Neural cell (in vitro differentiated cells): ENCODE measurements around the gene CROCC2. TPM values are rescaled to one million over a fixed set of nuclear protein-coding genes. Genes with fewer than 3 reads are reported as not detected.

Experiments
- H2AFZ ChIP-seq: fragments of 200-600, 300-800 bp; sonication (generic), shearing (Covaris generic); 2 replicates; pipeline ENCODE4 v1.6.0; 2014; ENCODE audit warnings: low read depth, mild to moderate bottlenecking, antibody characterized with exemption, low read length, moderate library complexity
- H3F3A ChIP-seq: fragments of 200-600 bp; shearing (Covaris generic); 2 replicates; pipeline ENCODE4 v1.6.1; 2016; ENCODE audit warnings: mild to moderate bottlenecking, moderate library complexity, mixed read lengths, antibody characterized with exemption, low read length; ENCODE audit not compliant: insufficient read depth, poor library complexity, severe bottlenecking
- H3K27ac ChIP-seq: fragments of 200-600, 300-800 bp; sonication (generic), shearing (Covaris generic); 2 replicates; pipeline ENCODE4 v1.5.1; 2014; ENCODE audit warnings: mild to moderate bottlenecking, low read length, moderate library complexity
- H3K27me3 ChIP-seq: fragments of 300-800, 200-600 bp; sonication (generic), shearing (Covaris generic); 2 replicates; pipeline ENCODE4 v1.6.0; 2014; ENCODE audit warnings: mild to moderate bottlenecking, low read depth, low read length, moderate library complexity; ENCODE audit not compliant: insufficient read depth
- H3K36me3 ChIP-seq: fragments of 300-800, 200-600 bp; sonication (generic), shearing (Covaris generic); 2 replicates; pipeline ENCODE4 v1.5.1; 2014; ENCODE audit warnings: mild to moderate bottlenecking, antibody characterized with exemption, low read length, moderate library complexity; ENCODE audit not compliant: insufficient read depth
- H3K4me2 ChIP-seq: fragments of 300-800, 200-600 bp; sonication (generic), shearing (Covaris generic); 2 replicates; pipeline ENCODE4 v1.6.0; 2014; ENCODE audit warnings: mild to moderate bottlenecking, low read length
- H3K4me3 ChIP-seq: fragments of 300-800, 200-600 bp; sonication (generic), shearing (Covaris generic); 2 replicates; pipeline ENCODE4 v1.5.1; 2014; ENCODE audit warnings: mild to moderate bottlenecking, low read length, moderate library complexity
- H3K79me2 ChIP-seq: fragments of 200-600 bp; shearing (Covaris generic); replicated peaks from 2 replicates; pipeline ENCODE4 v1.6.0; 2014; ENCODE audit warnings: mild to moderate bottlenecking, low read length, moderate library complexity; ENCODE audit not compliant: insufficient read depth
- H3K9ac ChIP-seq: fragments of 300-800, 200-600 bp; sonication (generic), shearing (Covaris generic); 2 replicates; pipeline ENCODE4 v1.6.1; 2016; ENCODE audit warnings: mild to moderate bottlenecking, low read length, mixed read lengths
- H3K9me2 ChIP-seq: fragments of 200-600 bp; shearing (Covaris generic); 2 replicates; pipeline ENCODE4 v1.6.1; 2016; ENCODE audit warnings: mild to moderate bottlenecking, low read length, mixed read lengths; ENCODE audit not compliant: insufficient read depth
- H3K9me3 ChIP-seq: fragments of 200-600, 300-800 bp; sonication (generic), shearing (Covaris generic); 2 replicates; pipeline ENCODE4 v1.6.1; 2016; ENCODE audit warnings: mild to moderate bottlenecking, mixed run types, low read length, moderate library complexity, mixed read lengths
- H4K20me1 ChIP-seq: fragments of 200-600 bp; shearing (Covaris generic); 2 replicates; pipeline ENCODE4 v1.6.1; 2016; ENCODE audit warnings: mild to moderate bottlenecking, mixed run types; ENCODE audit not compliant: insufficient read depth
- EP300 ChIP-seq: fragments of 450-650 bp; conservative IDR thresholded peaks from 2 replicates; pipeline ENCODE4 v1.6.1; 2014; ENCODE audit warnings: antibody characterized with exemption, mild to moderate bottlenecking, moderate library complexity; ENCODE audit not compliant: poor library complexity, severe bottlenecking
- EZH2 ChIP-seq: fragments of 200-600, 300-800 bp; shearing (Covaris generic), sonication (generic); IDR thresholded peaks from 2 replicates; pipeline ENCODE4 v1.6.1; 2014; ENCODE audit warnings: antibody characterized with exemption, low read length, borderline replicate concordance, mild to moderate bottlenecking; ENCODE audit not compliant: insufficient read depth, poor library complexity, severe bottlenecking
- MXI1 ChIP-seq: fragments of 450-650 bp; conservative IDR thresholded peaks from 2 replicates; pipeline ENCODE4 v1.6.1; 2014; ENCODE audit warnings: antibody characterized with exemption, mild to moderate bottlenecking; ENCODE audit not compliant: poor library complexity, severe bottlenecking
- POLR2AphosphoS5 ChIP-seq: IDR thresholded peaks from 2 replicates; pipeline ENCODE4 v1.6.1; 2012
- RAD21 ChIP-seq: fragments of 450-650 bp; conservative IDR thresholded peaks from 2 replicates; pipeline ENCODE4 v1.6.1; 2014; ENCODE audit warnings: antibody characterized with exemption, mild to moderate bottlenecking, moderate library complexity
- SMC3 ChIP-seq: fragments of 450-650 bp; conservative IDR thresholded peaks from 2 replicates; pipeline ENCODE4 v1.6.1; 2014; ENCODE audit warnings: antibody characterized with exemption, mild to moderate bottlenecking, moderate library complexity; ENCODE audit not compliant: poor library complexity
- TAF1 ChIP-seq: IDR thresholded peaks from 2 replicates; pipeline ENCODE4 v1.6.1; 2012; ENCODE audit warnings: low read depth
- polyA plus RNA-seq: library from polyadenylated mRNA; depleted of rRNA; stranded (reverse); fragments of >200 nt; gene quantifications from 2 replicates; pipeline ENCODE4 v1.2.3, GENCODE V29; 2014
- TF ChIP-seq, protein P1 (sequence below): fragments of 450-650 bp; IDR thresholded peaks from 2 replicates; pipeline ENCODE4 v1.5.1; 2014; ENCODE audit warnings: antibody characterized with exemption, mild to moderate bottlenecking, moderate library complexity; ENCODE audit not compliant: poor library complexity, severe bottlenecking
- TF ChIP-seq, protein P2 (sequence below): IDR thresholded peaks from 2 replicates; pipeline ENCODE4 v1.6.1; 2012; ENCODE audit warnings: borderline replicate concordance

Gene CROCC2
- polyA plus RNA-seq, 1 donor from 2014 or later, result 0.09 TPM

DNA sequence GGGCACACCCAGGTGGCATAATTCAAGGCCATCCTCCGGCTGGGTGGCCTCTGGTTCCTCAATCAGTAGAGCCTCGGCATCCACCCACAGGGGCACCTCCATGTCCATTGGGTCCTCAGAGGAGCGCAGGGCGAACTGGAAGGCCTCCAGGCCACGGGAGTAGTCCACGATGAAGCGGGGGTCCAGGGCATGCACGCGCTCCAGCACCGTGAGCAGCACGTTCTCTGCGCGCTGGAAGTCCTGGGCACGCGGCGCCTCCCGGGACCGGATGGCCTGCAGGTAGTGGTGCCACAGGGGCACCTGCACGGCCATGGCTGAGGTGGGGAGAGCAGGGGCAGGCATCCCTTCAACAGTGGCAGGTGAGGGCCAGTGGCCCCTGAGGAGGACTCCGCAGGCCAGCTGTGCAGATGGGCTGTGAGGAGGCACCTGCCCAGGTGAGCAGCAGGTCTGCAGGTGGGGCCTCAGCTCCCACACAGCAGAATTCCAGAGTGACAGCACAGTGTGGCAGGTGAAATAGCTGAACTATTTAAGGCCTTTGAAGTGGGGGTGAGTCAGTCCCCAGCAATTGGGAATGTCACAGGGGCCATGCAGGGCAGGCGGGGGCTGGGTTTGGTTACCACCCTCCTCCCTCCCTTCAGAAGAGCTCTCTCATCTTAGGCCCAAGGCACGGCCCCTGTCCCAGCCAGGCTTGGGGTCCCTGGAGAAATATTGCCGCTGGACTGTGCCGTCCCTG is 10.3 kb upstream of the CROCC2 start, which contains the start of gene MAB21L4:
MAB21L4 (minus strand) TSS at position 501 of the 733 bp plus-strand sequence; CDS start at position 342, 159 bp downstream.
- Histone ChIP-seq H4K20me1 (no peaks in the 10 kb centered on the region), H3K27me3 (no peaks in the 10 kb centered on the region), H2AFZ (no peak within 1 kb of the TSS), H3F3A (no peaks in the 10 kb centered on the region), H3K4me3 (no peak within 1 kb of the TSS), H3K4me2 (no peak within 1 kb of the TSS), H3K9ac (no peak within 1 kb of the TSS), H3K36me3 (no peaks in the 10 kb centered on the region), H3K9me2 (no peaks in the 10 kb centered on the region), H3K79me2 (no peaks in the 10 kb centered on the region), H3K27ac (no peak within 1 kb of the TSS), H3K9me3 (no peaks in the 10 kb centered on the region)
- TF ChIP-seq TAF1, result no peak
- no peak for TF ChIP-seq MXI1
- no peak for TF ChIP-seq RAD21
- TF ChIP-seq, protein P1, sequence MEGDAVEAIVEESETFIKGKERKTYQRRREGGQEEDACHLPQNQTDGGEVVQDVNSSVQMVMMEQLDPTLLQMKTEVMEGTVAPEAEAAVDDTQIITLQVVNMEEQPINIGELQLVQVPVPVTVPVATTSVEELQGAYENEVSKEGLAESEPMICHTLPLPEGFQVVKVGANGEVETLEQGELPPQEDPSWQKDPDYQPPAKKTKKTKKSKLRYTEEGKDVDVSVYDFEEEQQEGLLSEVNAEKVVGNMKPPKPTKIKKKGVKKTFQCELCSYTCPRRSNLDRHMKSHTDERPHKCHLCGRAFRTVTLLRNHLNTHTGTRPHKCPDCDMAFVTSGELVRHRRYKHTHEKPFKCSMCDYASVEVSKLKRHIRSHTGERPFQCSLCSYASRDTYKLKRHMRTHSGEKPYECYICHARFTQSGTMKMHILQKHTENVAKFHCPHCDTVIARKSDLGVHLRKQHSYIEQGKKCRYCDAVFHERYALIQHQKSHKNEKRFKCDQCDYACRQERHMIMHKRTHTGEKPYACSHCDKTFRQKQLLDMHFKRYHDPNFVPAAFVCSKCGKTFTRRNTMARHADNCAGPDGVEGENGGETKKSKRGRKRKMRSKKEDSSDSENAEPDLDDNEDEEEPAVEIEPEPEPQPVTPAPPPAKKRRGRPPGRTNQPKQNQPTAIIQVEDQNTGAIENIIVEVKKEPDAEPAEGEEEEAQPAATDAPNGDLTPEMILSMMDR, result no peak
- no peak for TF ChIP-seq EP300
- TF ChIP-seq POLR2AphosphoS5, result no peak
- no peak for TF ChIP-seq EZH2
- TF ChIP-seq, protein P2, sequence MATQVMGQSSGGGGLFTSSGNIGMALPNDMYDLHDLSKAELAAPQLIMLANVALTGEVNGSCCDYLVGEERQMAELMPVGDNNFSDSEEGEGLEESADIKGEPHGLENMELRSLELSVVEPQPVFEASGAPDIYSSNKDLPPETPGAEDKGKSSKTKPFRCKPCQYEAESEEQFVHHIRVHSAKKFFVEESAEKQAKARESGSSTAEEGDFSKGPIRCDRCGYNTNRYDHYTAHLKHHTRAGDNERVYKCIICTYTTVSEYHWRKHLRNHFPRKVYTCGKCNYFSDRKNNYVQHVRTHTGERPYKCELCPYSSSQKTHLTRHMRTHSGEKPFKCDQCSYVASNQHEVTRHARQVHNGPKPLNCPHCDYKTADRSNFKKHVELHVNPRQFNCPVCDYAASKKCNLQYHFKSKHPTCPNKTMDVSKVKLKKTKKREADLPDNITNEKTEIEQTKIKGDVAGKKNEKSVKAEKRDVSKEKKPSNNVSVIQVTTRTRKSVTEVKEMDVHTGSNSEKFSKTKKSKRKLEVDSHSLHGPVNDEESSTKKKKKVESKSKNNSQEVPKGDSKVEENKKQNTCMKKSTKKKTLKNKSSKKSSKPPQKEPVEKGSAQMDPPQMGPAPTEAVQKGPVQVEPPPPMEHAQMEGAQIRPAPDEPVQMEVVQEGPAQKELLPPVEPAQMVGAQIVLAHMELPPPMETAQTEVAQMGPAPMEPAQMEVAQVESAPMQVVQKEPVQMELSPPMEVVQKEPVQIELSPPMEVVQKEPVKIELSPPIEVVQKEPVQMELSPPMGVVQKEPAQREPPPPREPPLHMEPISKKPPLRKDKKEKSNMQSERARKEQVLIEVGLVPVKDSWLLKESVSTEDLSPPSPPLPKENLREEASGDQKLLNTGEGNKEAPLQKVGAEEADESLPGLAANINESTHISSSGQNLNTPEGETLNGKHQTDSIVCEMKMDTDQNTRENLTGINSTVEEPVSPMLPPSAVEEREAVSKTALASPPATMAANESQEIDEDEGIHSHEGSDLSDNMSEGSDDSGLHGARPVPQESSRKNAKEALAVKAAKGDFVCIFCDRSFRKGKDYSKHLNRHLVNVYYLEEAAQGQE, result no peak
- TF ChIP-seq SMC3, result no peak

DNA sequence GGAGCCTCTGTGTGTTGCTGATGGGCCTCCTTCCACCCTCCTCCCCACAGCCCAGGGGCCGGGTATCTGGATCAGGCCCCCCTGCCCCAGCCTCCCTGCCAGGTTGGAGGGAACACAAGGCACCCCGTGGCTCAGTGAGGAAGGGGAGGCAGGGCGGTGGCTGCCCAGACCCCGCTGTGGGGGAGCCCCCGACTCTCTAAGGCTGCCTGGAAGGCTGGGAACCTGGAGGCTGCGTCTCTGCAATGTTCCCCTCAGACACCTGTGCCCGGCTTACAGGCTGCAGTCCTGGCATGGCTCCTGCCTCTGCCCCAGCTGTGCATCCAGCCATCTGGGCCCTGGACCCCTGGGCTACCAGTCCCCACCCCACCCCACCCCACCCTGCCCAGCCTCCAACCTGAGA is 9.7 kb upstream of the CROCC2 start:
- Histone ChIP-seq H4K20me1 (no peaks in the 10 kb centered on the region), H3K36me3 (no peaks in the 10 kb centered on the region), H3K27me3 (no peaks in the 10 kb centered on the region), H3K9ac (no peak overlapping the region), H3K4me2 (no peak overlapping the region), H2AFZ (no peak overlapping the region), H3K27ac (no peak overlapping the region), H3F3A (no peaks in the 10 kb centered on the region), H3K79me2 (no peaks in the 10 kb centered on the region), H3K9me3 (no peaks in the 10 kb centered on the region), H3K9me2 (no peaks in the 10 kb centered on the region), H3K4me3 (no peak overlapping the region)
- TF ChIP-seq SMC3 (no peak), EZH2 (no peak), POLR2AphosphoS5 (no peak), MXI1 (no peak), RAD21 (no peak), TAF1 (no peak), EP300 (no peak)
- TF ChIP-seq, protein P2, result no peak
- TF ChIP-seq, protein P1, result no peak
